Measurements from ENCODE around the gene ELOA.
A peak's percentile ranks its signal among the peaks of the same experiment; 100 is the strongest.
"Not testable (repeated sequence)": the region's sequence is repeated elsewhere in the genome, so short reads cannot be mapped to it uniquely, and the experiment has no call there.

The ELOA gene

GRCh38 chr1:23743287-23744152, at the start of gene ELOA:
Gene ELOA (plus strand): TSS chr1:23743471. CDS start chr1:23743504, 33 bp downstream.
- peak; percentile 93 for DNase-seq

DNA sequence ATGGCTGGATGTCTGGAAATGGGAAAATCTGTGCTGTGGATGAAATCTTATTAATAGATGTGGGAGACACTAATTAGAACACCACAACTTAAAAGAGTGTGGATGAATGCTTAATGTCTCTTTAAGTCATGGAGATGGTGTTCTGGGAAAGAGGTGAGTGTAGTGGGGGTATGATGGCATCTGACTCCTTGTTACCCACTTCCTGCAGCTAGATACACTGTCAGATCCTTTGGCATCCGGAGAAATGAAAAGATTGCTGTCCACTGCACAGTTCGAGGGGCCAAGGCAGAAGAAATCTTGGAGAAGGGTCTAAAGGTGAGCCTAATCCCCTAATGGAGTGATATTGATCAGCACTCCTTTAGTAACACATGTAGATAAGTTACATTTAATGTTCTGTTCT, 49.7 kb upstream of the ELOA start:
- no peak for DNase-seq

- no peak for DNase-seq
Observed at GRCh38 chr1:23694371-23694770, 48.9 kb upstream of the ELOA start.

- DNase-seq, result no peak
Observed at GRCh38 chr1:23695667-23696066, 47.6 kb upstream of the ELOA start.

DNA sequence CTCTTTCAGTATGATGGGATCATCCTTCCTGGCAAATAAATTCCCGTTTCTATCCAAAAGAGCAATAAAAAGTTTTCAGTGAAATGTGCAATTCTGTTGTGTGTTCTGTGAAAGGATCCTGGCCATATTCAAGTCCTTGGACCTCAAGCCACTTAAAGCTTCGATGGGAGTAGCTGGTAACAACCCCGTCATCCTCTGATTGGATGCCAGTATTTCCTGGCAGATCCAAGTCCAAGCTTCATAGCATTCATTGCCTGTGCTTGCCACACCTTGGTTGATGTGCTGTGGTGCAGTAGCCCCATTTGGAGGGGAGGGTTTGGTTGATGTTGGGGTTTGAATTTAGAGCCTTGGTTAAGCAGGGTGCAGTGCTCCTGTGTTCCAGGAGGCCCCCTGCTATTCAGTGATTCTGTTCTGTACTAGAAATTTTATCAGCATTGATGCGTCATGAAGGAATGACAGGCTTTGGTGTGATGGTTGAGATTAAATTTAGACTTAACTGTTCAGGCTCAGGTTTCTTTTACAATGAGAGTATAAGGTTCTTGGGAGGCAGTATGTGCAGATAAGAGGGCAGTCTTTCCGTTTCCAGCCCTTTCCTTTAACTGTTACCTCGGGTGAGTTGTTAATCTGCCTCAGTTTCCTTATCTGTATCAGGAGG, 46.8 kb upstream of the ELOA start:
- no peak for DNase-seq

DNA sequence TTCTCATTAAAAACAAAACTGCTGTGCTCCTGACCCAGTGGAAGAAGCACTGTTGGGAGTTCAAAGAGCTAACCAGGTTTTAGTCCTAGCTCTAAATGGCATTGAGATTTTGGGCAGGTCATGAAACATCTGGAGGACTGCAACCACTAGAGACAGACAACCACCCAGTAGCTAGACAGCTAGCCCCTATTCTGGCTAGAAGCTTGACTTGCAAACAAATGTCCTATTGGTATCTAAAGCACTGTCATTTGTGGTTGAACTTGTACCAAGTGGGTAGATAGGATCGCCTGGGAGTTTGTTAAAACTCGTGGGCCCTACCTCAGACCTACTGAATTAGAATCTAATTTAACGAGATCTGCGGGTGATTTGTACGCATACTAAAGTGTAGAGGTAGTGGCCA, 44.8 kb upstream of the ELOA start:
- no peak for DNase-seq

GRCh38 chr1:23699280-23700179, 43.7 kb upstream of the ELOA start:
- DNase-seq, result no peak

- no peak for DNase-seq
Observed at GRCh38 chr1:23701310-23701709, 42.0 kb upstream of the ELOA start.

GRCh38 chr1:23701996-23702395, 41.3 kb upstream of the ELOA start:
- no peak for DNase-seq

- DNase-seq, result no peak
Observed at GRCh38 chr1:23704834-23705495, 38.3 kb upstream of the ELOA start.

GRCh38 chr1:23709229-23709628, 34.0 kb upstream of the ELOA start:
- no peak for DNase-seq

DNA sequence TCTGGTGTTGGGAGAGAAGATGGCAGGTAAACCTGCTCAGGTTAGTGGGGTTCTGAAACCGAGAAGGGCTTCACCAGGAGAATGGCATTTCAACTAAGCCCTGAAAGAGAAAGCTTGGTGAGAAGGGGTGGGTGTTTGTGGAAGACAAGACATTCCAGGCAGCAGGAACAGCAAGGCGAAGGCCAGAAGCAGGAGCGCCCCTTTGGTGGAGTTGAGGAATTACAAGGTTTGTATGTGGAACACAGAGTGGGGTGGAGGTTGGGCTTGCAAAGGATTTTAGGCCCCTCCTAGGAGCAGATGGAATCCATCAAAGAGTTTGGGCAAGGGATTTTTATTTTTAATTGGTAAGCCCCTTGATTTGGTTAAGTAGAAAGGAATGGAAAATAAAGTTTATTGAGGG, 24.8 kb upstream of the ELOA start:
- no peak for DNase-seq

- DNase-seq, result no peak
Observed at GRCh38 chr1:23719162-23719820, 24.0 kb upstream of the ELOA start.

GRCh38 chr1:23720256-23720995, 22.8 kb upstream of the ELOA start:
- DNase-seq, result peak; percentile 63

- DNase-seq, result no peak
Observed at GRCh38 chr1:23722652-23723051, 20.6 kb upstream of the ELOA start.

- peak; percentile 5 for DNase-seq
Observed at GRCh38 chr1:23726686-23727085, 16.6 kb upstream of the ELOA start.

DNA sequence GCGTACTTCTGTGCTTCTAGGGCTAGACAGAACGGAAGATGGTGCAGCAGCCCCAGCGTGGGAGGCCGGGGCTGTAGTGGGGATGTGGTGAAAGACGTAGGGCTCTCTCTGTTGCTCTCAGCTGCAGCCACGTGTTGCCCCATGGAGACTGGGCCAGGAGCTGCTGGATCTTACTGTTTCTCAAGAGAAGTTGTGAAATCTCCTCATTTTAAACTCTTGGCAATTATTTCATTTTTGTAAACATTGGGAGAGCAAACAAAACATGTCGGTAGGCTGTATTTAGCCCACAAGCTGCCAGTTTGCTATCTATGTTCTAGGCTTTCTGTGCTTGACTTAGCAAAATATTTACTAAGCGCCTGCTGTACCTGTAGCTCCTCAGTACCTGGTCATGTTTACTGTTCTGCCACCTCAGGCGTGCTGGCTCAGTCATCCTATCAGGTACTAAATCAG, 15.9 kb upstream of the ELOA start:
- peak; percentile 9 for DNase-seq

DNA sequence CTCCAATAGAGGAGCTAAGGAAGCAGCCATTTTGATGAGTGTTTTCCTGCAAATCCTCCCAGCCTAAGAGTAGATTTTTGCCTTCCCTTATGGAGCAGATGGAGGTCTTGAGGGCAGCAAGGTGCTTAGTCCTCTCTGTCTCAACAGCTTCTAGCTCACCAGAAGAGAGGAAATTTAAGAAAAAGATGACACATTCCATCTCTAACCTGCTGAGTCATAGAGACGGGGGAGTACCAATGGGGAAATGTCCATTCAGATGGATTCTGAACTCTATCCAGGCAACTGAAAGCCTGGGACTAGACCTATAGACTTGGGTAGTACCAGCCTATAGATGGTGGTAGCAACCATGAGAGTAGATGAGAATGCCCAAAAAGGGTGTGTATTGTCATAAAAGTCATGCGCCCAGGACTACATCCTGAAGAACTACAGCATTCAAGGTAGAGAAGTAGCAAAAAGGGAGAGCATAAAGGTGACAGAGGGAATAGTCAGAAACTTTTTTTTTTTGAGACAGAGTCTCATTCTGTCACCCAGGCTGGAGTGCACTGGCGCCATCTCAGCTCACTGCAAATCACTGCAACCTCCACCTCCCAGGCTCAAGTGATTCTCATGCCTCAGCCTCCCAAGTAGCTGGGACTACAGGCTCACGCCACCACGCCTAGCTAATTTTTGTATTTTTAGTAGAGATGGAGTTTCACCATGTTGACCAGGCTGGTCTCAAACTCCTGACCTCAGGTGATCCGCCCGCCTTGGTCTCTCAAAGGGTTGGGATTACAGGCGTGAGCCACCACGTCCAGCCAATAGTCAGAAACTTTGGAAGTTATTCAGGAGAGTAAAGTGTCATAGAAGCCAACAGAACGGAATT, 10.7 kb upstream of the ELOA start:
- no peak for DNase-seq

DNA sequence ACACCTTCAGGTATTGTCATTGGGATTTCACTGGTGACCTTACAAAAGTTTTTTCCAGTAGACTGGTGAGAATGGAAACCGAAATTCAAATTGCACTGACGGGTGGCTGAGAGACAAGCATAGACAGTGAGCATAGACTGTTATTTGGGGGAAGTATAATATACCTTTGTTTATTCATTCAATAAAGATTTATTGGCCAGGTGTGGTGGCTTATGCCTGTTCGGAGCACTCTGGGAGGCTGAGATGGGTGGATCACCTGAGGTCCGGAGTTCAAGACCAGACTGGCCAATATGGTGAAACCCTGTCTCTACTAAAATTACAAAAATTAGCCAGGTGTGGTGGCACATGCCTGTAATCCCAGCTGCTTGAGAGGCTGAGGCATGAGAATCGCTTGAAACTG, 10.0 kb upstream of the ELOA start:
- not testable (repeated sequence) for DNase-seq

DNA sequence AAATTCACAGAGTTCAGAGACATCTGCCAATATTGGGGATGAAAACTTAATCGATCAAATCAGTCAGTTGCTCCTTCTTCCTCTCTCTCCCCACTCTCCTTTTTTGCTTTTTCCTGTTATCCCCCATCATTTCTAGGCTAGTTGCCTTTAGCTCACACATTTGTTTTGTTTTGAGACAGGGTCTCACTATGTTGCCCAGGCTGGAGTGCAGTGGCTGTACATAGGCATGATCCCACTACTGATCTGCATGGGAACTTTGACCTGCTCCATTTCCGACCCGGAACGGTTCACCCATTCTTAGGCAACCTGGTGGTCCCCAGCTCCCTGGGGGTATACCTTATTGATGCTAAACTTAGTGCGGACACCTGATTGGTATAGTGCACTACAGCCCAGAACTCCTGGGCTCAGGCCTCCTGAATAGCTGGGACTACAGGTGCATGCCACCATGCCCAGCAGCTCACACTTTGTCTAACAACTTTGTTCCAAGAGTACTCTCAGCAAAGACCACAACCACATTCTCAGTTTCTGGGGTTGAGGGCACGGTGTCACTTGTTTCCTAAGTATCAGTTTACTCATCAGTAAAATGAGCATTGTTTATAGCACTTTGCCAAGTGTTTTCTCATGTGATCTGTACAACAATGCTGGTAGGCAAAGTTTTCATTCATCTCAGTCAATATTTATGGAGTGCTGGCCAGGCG, 6.7 kb upstream of the ELOA start:
- DNase-seq, result peak; percentile 60

Measured in activated effector memory CD4-positive, alpha-beta T cell treated with anti-CD3 and anti-CD28 coated beads, Interleukin-2, amount 50 U/mL, for 16 hours (primary cell).